ENCODE data around the gene FKBP2.

DNA sequence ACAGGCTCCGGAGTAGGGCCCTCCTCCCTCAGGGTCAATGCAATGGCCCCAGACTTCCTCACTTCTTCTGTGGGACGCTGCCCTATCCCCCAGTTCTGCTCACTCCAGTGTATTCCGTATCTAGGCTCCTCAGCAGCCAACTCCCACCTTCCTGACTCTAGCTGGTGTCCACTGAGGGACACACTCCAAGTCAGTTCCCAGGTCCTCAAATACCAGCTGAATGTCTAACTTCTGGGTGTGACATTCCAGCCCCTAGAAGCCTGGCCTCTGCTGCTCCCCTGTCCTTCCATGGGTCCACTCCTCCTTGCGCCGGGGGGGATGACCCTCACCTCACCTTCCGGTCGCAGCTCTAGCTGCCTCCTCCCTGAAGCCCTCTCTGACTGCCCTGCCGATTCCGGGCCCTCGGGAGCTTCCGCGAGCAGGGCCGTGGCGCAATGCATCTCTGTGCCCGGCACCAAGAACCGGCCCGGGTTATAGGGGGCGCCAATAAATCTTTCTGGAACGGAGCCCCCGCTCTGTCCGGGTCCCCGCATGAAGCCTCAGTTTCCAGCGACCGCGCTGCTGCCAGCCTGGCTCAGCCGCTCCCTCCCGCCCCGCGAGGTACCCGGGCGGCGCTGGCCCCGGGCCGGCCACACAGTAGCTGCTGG, 28.1 kb downstream of the FKBP2 start:
- TF ChIP-seq EZH2 (IDR thresholded peaks at IDR 0.05; ENCODE audit: low read depth) = no peak
- TF ChIP-seq, protein P1, sequence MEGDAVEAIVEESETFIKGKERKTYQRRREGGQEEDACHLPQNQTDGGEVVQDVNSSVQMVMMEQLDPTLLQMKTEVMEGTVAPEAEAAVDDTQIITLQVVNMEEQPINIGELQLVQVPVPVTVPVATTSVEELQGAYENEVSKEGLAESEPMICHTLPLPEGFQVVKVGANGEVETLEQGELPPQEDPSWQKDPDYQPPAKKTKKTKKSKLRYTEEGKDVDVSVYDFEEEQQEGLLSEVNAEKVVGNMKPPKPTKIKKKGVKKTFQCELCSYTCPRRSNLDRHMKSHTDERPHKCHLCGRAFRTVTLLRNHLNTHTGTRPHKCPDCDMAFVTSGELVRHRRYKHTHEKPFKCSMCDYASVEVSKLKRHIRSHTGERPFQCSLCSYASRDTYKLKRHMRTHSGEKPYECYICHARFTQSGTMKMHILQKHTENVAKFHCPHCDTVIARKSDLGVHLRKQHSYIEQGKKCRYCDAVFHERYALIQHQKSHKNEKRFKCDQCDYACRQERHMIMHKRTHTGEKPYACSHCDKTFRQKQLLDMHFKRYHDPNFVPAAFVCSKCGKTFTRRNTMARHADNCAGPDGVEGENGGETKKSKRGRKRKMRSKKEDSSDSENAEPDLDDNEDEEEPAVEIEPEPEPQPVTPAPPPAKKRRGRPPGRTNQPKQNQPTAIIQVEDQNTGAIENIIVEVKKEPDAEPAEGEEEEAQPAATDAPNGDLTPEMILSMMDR (conservative IDR thresholded peaks at IDR 0.05) = no peak
